Kasumi-1 (cell line): ENCODE results near the gene FBXO36.

Experiments
- DNase-seq, 2 experiments: peaks; one replicate each; lab custom pipeline; 2025; lab: John Stamatoyannopoulos, UW

Gene FBXO36

DNA sequence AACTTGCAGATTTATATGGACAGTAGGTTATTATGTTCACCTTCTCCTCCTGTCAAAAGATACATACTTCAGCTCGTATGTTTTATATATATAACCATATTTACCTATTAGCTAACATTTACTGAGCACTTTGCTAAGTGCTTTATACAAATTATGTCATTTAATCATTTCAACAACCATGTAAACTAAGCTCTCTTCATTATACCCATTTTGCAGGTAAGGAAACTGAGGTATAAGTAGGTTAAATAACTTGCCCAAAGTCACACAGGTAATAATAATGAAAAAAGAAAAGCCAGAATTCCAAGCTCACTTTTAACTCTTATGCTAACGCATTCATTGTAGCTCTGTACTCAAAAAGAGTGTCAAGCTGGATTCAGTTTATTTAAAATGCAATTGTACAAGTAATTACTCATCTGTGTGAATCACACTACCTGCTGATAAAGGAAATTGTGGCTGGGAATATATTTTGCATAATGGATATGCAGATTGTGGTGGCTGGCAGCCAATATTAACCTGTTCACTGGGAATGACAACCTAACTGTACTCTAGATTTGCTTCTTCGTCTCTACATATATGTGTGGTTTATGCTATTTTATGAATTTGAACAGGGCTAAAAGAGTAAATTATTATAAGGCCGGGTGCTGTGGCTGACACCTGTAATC, 125.8 kb downstream of the FBXO36 start:
- no peak for DNase-seq

GRCh38 chr2:230050136-230050535, 127.8 kb downstream of the FBXO36 start:
- no peak for DNase-seq

GRCh38 chr2:230052299-230052698, 130.0 kb downstream of the FBXO36 start:
- DNase-seq = no peak

DNA sequence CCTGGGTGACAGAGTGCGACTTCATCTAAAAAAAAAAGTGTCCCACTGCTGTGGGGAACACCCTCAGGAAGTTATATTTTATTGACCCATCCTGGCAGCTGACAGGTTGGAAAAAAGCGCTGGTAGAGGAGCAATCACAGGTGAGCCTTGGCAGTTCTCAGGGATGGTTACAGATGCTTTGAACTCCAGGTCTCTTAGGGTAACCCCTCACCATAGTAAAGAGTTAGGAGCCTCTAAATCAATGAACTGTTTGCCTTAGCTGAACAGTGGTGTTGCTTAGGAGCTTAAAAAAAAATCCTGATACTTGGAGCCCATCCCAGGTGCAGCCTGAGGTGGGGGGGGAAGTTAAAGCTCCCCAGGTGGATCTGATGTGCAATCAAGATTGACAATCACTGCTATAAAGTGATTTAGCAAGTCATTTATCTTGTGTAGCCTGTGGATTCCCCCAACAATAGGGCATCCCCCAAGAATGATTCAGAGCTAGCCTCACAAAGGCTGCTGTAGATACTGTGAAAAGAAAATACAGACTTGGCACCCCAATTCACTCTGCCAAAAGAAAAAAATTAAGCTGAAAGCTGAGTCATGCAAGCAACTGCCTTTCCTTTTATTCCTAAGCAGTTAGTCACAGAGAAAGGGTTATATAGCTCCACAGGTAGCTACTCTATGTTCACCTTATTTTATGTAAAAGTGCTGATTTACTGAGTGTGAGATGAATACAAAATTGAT, 131.6 kb downstream of the FBXO36 start:
- no peak for DNase-seq

DNA sequence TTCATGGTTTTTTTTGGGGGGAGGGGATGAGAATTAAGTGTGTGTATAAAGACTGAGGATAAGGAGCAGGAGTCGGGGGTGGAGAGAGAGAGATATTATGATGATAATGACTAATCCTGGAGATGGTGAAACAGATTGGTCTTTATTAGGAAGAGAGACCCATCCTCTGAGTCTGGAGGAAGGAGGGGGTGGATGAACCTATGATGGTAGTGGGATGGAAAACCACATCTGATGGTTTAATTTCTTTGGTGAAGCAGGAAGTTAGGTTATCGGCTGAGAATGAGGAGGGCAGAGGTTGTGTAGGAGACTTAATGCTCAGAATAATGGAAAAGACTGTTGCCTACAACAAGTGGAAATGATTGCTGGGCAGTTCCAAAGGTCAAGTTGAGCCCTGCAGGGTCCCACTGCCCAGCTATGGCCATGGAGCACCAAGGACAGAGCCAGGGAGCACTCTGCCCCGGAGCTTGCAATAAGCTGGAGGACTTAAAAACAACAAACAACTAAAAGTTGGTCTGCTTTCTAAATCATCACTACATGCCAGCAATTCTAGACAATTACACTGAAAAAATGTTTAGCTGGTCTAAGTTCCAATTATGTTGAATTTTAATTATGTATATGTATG, 138.5 kb downstream of the FBXO36 start:
- no peak for DNase-seq
